Measurements from ENCODE around the gene CCR5.
A peak's percentile ranks its signal among the peaks of the same experiment; 100 is the strongest.

Gene CCR5

GRCh38 chr3:46374755-46375154 lies 4.0 kb downstream of the CCR5 start:
- peaks cover 0 to 4% (median 0%) of the 10 kb centered on the region in 3 experiments for H3K27me3 ChIP-seq (ENCODE audit: control insufficient read depth in 3 of 3, insufficient read depth in 3 of 3, low read depth in 1 of 3, low read length in 3 of 3)
- no peak overlapping the region for H3K4ac ChIP-seq (ENCODE audit: low read length)
- H3K9ac ChIP-seq (ENCODE audit: low read depth, low read length, poor library complexity): peak overlapping the region; percentile 51
- H3K18ac ChIP-seq (ENCODE audit: low read length): no peak overlapping the region
- H3K4me2 ChIP-seq (ENCODE audit: insufficient read depth, low read length, poor library complexity, severe bottlenecking): no peak overlapping the region
- H2AK5ac ChIP-seq (ENCODE audit: low read depth, low read length): no peak overlapping the region
- no peak overlapping the region for H4K8ac ChIP-seq (ENCODE audit: low read depth, low read length)
- no peaks in the 10 kb centered on the region for H3K36me3 ChIP-seq (replicated peaks in 1 of 2; ENCODE audit: control insufficient read depth in 2 of 2, insufficient read depth in 2 of 2, low read length in 2 of 2)
- no CpG with 5 or more reads among the region's 3 CpGs for WGBS, 2 donors (ENCODE audit: extremely low coverage in 2 of 2, insufficient read length in 2 of 2, insufficient replicate concordance in 1 of 2)
- H3K23ac ChIP-seq (ENCODE audit: low read depth, low read length, poor library complexity): no peak overlapping the region
- DNase-seq (ENCODE audit: low spot score): no peak
- no peak overlapping the region for H2BK12ac ChIP-seq (ENCODE audit: low read length)
- no peak overlapping the region for H2BK120ac ChIP-seq (ENCODE audit: low read depth, low read length)
- no peak overlapping the region for H2AFZ ChIP-seq (ENCODE audit: low read length)
- H3K79me1 ChIP-seq (ENCODE audit: low read depth, low read length): no peaks in the 10 kb centered on the region
- no peak overlapping the region for H2BK15ac ChIP-seq (ENCODE audit: low read length)
- no peak overlapping the region for H3K27ac ChIP-seq (replicated peaks; ENCODE audit: low read length)
- H3K4me1 ChIP-seq (ENCODE audit: control insufficient read depth in 2 of 2, insufficient read depth in 1 of 2, low read depth in 1 of 2, low read length in 2 of 2): no peaks in the 10 kb centered on the region
- no peak overlapping the region for H2BK5ac ChIP-seq (ENCODE audit: low read length)
- no peaks in the 10 kb centered on the region for H3K9me3 ChIP-seq (replicated peaks in 1 of 2; ENCODE audit: control insufficient read depth in 2 of 2, insufficient read depth in 1 of 2, low read depth in 1 of 2, low read length in 2 of 2)
- H4K91ac ChIP-seq (ENCODE audit: low read depth, low read length, poor library complexity): no peak overlapping the region
- no peak overlapping the region for H3K14ac ChIP-seq (ENCODE audit: low read length)
- H3K4me3 ChIP-seq (ENCODE audit: low read length in 2 of 2): no peak overlapping the region

- Histone ChIP-seq H4K8ac (ENCODE audit: low read depth, low read length) (no peak overlapping the region), H3K9me3 (replicated peaks in 1 of 2; ENCODE audit: control insufficient read depth in 2 of 2, insufficient read depth in 1 of 2, low read depth in 1 of 2, low read length in 2 of 2) (no peaks in the 10 kb centered on the region), H2AK5ac (ENCODE audit: low read depth, low read length) (no peak overlapping the region), H2BK5ac (ENCODE audit: low read length) (no peak overlapping the region), H3K4me1 (ENCODE audit: control insufficient read depth in 2 of 2, insufficient read depth in 1 of 2, low read depth in 1 of 2, low read length in 2 of 2) (no peaks in the 10 kb centered on the region), H3K4me2 (ENCODE audit: insufficient read depth, low read length, poor library complexity, severe bottlenecking) (no peak overlapping the region), H3K14ac (ENCODE audit: low read length) (no peak overlapping the region), H3K23ac (ENCODE audit: low read depth, low read length, poor library complexity) (no peak overlapping the region), H3K9ac (ENCODE audit: low read depth, low read length, poor library complexity) (no peak overlapping the region), H3K27me3 (ENCODE audit: control insufficient read depth in 3 of 3, insufficient read depth in 3 of 3, low read depth in 1 of 3, low read length in 3 of 3) (peaks cover 0 to 4% (median 0%) of the 10 kb centered on the region in 3 experiments), H4K91ac (ENCODE audit: low read depth, low read length, poor library complexity) (no peak overlapping the region), H3K4me3 (ENCODE audit: low read length in 2 of 2) (no peak overlapping the region), H2BK120ac (ENCODE audit: low read depth, low read length) (no peak overlapping the region), H3K79me1 (ENCODE audit: low read depth, low read length) (no peaks in the 10 kb centered on the region), H3K18ac (ENCODE audit: low read length) (no peak overlapping the region), H3K27ac (replicated peaks; ENCODE audit: low read length) (no peak overlapping the region), H2AFZ (ENCODE audit: low read length) (no peak overlapping the region), H3K4ac (ENCODE audit: low read length) (no peak overlapping the region), H2BK15ac (ENCODE audit: low read length) (no peak overlapping the region), H3K36me3 (replicated peaks in 1 of 2; ENCODE audit: control insufficient read depth in 2 of 2, insufficient read depth in 2 of 2, low read length in 2 of 2) (no peaks in the 10 kb centered on the region), H2BK12ac (ENCODE audit: low read length) (no peak overlapping the region)
- no peak for DNase-seq (ENCODE audit: low spot score)
- no CpG with 5 or more reads among the region's 2 CpGs for WGBS, 2 donors (ENCODE audit: extremely low coverage in 2 of 2, insufficient read length in 2 of 2, insufficient replicate concordance in 1 of 2)
Measured at GRCh38 chr3:46375218-46375617, 4.5 kb downstream of the CCR5 start.

GRCh38 chr3:46375814-46376213 lies 5.1 kb downstream of the CCR5 start:
- DNase-seq (ENCODE audit: low spot score): no peak
- no CpG with 5 or more reads among the region's 2 CpGs for WGBS, 2 donors (ENCODE audit: extremely low coverage in 2 of 2, insufficient read length in 2 of 2, insufficient replicate concordance in 1 of 2)
- Histone ChIP-seq H3K36me3 (replicated peaks in 1 of 2; ENCODE audit: control insufficient read depth in 2 of 2, insufficient read depth in 2 of 2, low read length in 2 of 2) (no peaks in the 10 kb centered on the region), H3K9ac (ENCODE audit: low read depth, low read length, poor library complexity) (no peak overlapping the region), H3K4me2 (ENCODE audit: insufficient read depth, low read length, poor library complexity, severe bottlenecking) (no peak overlapping the region), H4K91ac (ENCODE audit: low read depth, low read length, poor library complexity) (no peak overlapping the region), H3K4ac (ENCODE audit: low read length) (no peak overlapping the region), H3K79me1 (ENCODE audit: low read depth, low read length) (no peaks in the 10 kb centered on the region), H4K8ac (ENCODE audit: low read depth, low read length) (no peak overlapping the region), H3K27ac (replicated peaks; ENCODE audit: low read length) (no peak overlapping the region), H2AK5ac (ENCODE audit: low read depth, low read length) (no peak overlapping the region), H3K4me1 (ENCODE audit: control insufficient read depth in 2 of 2, insufficient read depth in 1 of 2, low read depth in 1 of 2, low read length in 2 of 2) (no peaks in the 10 kb centered on the region), H3K4me3 (ENCODE audit: low read length in 2 of 2) (no peak overlapping the region), H2BK120ac (ENCODE audit: low read depth, low read length) (no peak overlapping the region), H3K27me3 (ENCODE audit: control insufficient read depth in 3 of 3, insufficient read depth in 3 of 3, low read depth in 1 of 3, low read length in 3 of 3) (peaks cover 0 to 3% (median 0%) of the 10 kb centered on the region in 3 experiments), H2BK12ac (ENCODE audit: low read length) (no peak overlapping the region), H3K9me3 (replicated peaks in 1 of 2; ENCODE audit: control insufficient read depth in 2 of 2, insufficient read depth in 1 of 2, low read depth in 1 of 2, low read length in 2 of 2) (no peaks in the 10 kb centered on the region), H2BK5ac (ENCODE audit: low read length) (no peak overlapping the region), H3K18ac (ENCODE audit: low read length) (no peak overlapping the region), H3K14ac (ENCODE audit: low read length) (no peak overlapping the region), H2BK15ac (ENCODE audit: low read length) (no peak overlapping the region), H2AFZ (ENCODE audit: low read length) (no peak overlapping the region), H3K23ac (ENCODE audit: low read depth, low read length, poor library complexity) (no peak overlapping the region)

- no peak overlapping the region for H3K18ac ChIP-seq (ENCODE audit: low read length)
- no peak overlapping the region for H4K8ac ChIP-seq (ENCODE audit: low read depth, low read length)
- H3K36me3 ChIP-seq (replicated peaks in 1 of 2; ENCODE audit: control insufficient read depth in 2 of 2, insufficient read depth in 2 of 2, low read length in 2 of 2): no peaks in the 10 kb centered on the region
- H3K4me3 ChIP-seq (ENCODE audit: low read length in 2 of 2): no peak overlapping the region
- H2BK5ac ChIP-seq (ENCODE audit: low read length): no peak overlapping the region
- H3K27ac ChIP-seq (replicated peaks; ENCODE audit: low read length): no peak overlapping the region
- peak; percentile 39 for DNase-seq (ENCODE audit: low spot score)
- no peak overlapping the region for H2AK5ac ChIP-seq (ENCODE audit: low read depth, low read length)
- no CpG with 5 or more reads among the region's 8 CpGs for WGBS, 2 donors (ENCODE audit: extremely low coverage in 2 of 2, insufficient read length in 2 of 2, insufficient replicate concordance in 1 of 2)
- no peak overlapping the region for H3K4ac ChIP-seq (ENCODE audit: low read length)
- no peak overlapping the region for H3K9ac ChIP-seq (ENCODE audit: low read depth, low read length, poor library complexity)
- H3K79me1 ChIP-seq (ENCODE audit: low read depth, low read length): no peaks in the 10 kb centered on the region
- no peak overlapping the region for H3K4me2 ChIP-seq (ENCODE audit: insufficient read depth, low read length, poor library complexity, severe bottlenecking)
- no peak overlapping the region for H2BK12ac ChIP-seq (ENCODE audit: low read length)
- no peak overlapping the region for H2BK15ac ChIP-seq (ENCODE audit: low read length)
- H3K23ac ChIP-seq (ENCODE audit: low read depth, low read length, poor library complexity): no peak overlapping the region
- H4K91ac ChIP-seq (ENCODE audit: low read depth, low read length, poor library complexity): no peak overlapping the region
- no peaks in the 10 kb centered on the region for H3K4me1 ChIP-seq (ENCODE audit: control insufficient read depth in 2 of 2, insufficient read depth in 1 of 2, low read depth in 1 of 2, low read length in 2 of 2)
- H2BK120ac ChIP-seq (ENCODE audit: low read depth, low read length): no peak overlapping the region
- H2AFZ ChIP-seq (ENCODE audit: low read length): no peak overlapping the region
- H3K27me3 ChIP-seq (ENCODE audit: control insufficient read depth in 3 of 3, insufficient read depth in 3 of 3, low read depth in 1 of 3, low read length in 3 of 3): no peaks in the 10 kb centered on the region
- H3K9me3 ChIP-seq (replicated peaks in 1 of 2; ENCODE audit: control insufficient read depth in 2 of 2, insufficient read depth in 1 of 2, low read depth in 1 of 2, low read length in 2 of 2): no peaks in the 10 kb centered on the region
- no peak overlapping the region for H3K14ac ChIP-seq (ENCODE audit: low read length)
Measured at GRCh38 chr3:46378426-46378942, 7.7 kb downstream of the CCR5 start.

All from neuronal stem cell (in vitro differentiated cells).